Fibroblast of the aortic adventitia (primary cell): ENCODE data around the gene CIC. TPM values are rescaled to one million over a fixed set of nuclear protein-coding genes. Genes with fewer than 3 reads are reported as not detected.
A peak's percentile ranks its signal among the peaks of the same experiment; 100 is the strongest.

Experiments
- DNase-seq: peaks from one replicate; pipeline ENCODE4 v3.0.0-alpha.2; 2010; ENCODE audit warnings: low read depth
- H3K4me3 ChIP-seq: 2 replicates; pipeline ENCODE4 v1.5.1; 2011; ENCODE audit warnings: low read depth, mild to moderate bottlenecking, control low read depth, low read length, moderate library complexity
- CTCF ChIP-seq: IDR thresholded peaks from 2 replicates; pipeline ENCODE4 v1.5.1; 2011; ENCODE audit warnings: mild to moderate bottlenecking, low read length, control low read depth, inconsistent platforms; ENCODE audit not compliant: insufficient read depth
- total RNA-seq: library from RNA; depleted of rRNA; stranded (reverse); fragments of >200 nt; gene quantifications from 2 replicates; pipeline ENCODE4 v1.2.3, GENCODE V29; 2012; ENCODE audit warnings: low replicate concordance

Gene CIC
- total RNA-seq, 1 donor: 35.3 TPM

- H3K4me3 ChIP-seq: no peak overlapping the region
- TF ChIP-seq CTCF: no peak
- no peak for DNase-seq
Measured at GRCh38 chr19:42289556-42290041, 20.5 kb downstream of the CIC start.

- no peak overlapping the region for H3K4me3 ChIP-seq
- no peak for TF ChIP-seq CTCF
- DNase-seq: no peak
Measured at GRCh38 chr19:42290136-42290522, 21.1 kb downstream of the CIC start.

GRCh38 chr19:42290523-42291434 lies 21.7 kb downstream of the CIC start:
- no peak for DNase-seq
- TF ChIP-seq CTCF: peak; percentile 44
- no peak overlapping the region for H3K4me3 ChIP-seq

- no peak for DNase-seq
- H3K4me3 ChIP-seq: no peak overlapping the region
- TF ChIP-seq CTCF: no peak
Measured at GRCh38 chr19:42291435-42291810, 22.4 kb downstream of the CIC start.

- DNase-seq: no peak
- no peak overlapping the region for H3K4me3 ChIP-seq
- TF ChIP-seq CTCF: no peak
Measured at GRCh38 chr19:42292042-42292960, 23.2 kb downstream of the CIC start.

GRCh38 chr19:42292963-42293362 lies 23.9 kb downstream of the CIC start:
- H3K4me3 ChIP-seq: no peak overlapping the region
- no peak for TF ChIP-seq CTCF
- no peak for DNase-seq
